Breast epithelium (tissue), 3 donors: ENCODE results near the gene ITGA8.

Experiments used
- POLR2A ChIP-seq: fragments of 450-650 bp; IDR thresholded peaks from one replicate; pipeline ENCODE4 v1.6.1; 2016; ENCODE audit warnings: antibody characterized with exemption, mild to moderate bottlenecking, moderate library complexity
- TF ChIP-seq, protein P1 (sequence below), 3 donors: fragments of 450-650 bp; IDR thresholded peaks; one replicate each; pipeline ENCODE4 v1.5.1; 2016 to 2017; ENCODE audit warnings: antibody characterized with exemption in 3 of 3, mild to moderate bottlenecking in 3 of 3, moderate library complexity in 3 of 3

GRCh38 chr10:15539262-15539661 lies 180.5 kb downstream of the ITGA8 start:
- TF ChIP-seq, protein P1, sequence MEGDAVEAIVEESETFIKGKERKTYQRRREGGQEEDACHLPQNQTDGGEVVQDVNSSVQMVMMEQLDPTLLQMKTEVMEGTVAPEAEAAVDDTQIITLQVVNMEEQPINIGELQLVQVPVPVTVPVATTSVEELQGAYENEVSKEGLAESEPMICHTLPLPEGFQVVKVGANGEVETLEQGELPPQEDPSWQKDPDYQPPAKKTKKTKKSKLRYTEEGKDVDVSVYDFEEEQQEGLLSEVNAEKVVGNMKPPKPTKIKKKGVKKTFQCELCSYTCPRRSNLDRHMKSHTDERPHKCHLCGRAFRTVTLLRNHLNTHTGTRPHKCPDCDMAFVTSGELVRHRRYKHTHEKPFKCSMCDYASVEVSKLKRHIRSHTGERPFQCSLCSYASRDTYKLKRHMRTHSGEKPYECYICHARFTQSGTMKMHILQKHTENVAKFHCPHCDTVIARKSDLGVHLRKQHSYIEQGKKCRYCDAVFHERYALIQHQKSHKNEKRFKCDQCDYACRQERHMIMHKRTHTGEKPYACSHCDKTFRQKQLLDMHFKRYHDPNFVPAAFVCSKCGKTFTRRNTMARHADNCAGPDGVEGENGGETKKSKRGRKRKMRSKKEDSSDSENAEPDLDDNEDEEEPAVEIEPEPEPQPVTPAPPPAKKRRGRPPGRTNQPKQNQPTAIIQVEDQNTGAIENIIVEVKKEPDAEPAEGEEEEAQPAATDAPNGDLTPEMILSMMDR (IDR thresholded peaks at IDR 0.05), result no peak
- no peak for TF ChIP-seq POLR2A
